Right lobe of liver (tissue), 4 donors: ENCODE results near the gene PJA2.

ENCODE experiments used
- CTCF ChIP-seq, 4 donors: fragments of 200-600 bp in 3 of 4; fragments of 450-650 bp in 1 of 4; IDR thresholded peaks; one replicate each; pipeline versions ENCODE4 v1.5.1 to v1.8.0; 2016 to 2022; ENCODE audit warnings: antibody characterized with exemption in 4 of 4, mild to moderate bottlenecking in 2 of 4
- POLR2A ChIP-seq: fragments of 450-650 bp; IDR thresholded peaks from one replicate; pipeline ENCODE4 v1.6.1; 2017; ENCODE audit warnings: antibody characterized with exemption, mild to moderate bottlenecking
- donor health status: DM: no; HTN: no; CAD: no.
- donor health status: DM: no; HTN: no; CAD: no.
- donor health status: DM: no; HTN: yes; CAD: no.

GRCh38 chr5:109316634-109317033 is 93.1 kb downstream of the PJA2 start:
- TF ChIP-seq POLR2A (no peak), CTCF (IDR thresholded peaks at IDR 0.05) (no peak)
